PC-3 (cell line): ENCODE data around the gene PLEKHA5. TPM values are rescaled to one million over a fixed set of nuclear protein-coding genes. Genes with fewer than 3 reads are reported as not detected.
"Not testable (repeated sequence)": the region's sequence is repeated elsewhere in the genome, so short reads cannot be mapped to it uniquely, and the experiment has no call there.

Experiments used
- ATAC-seq: fragments of 200-7000 bp; cut with Tn5 transposase; 2 replicates; pipeline ENCODE4 v1.9.1; 2020; ENCODE audit warnings: mild to moderate bottlenecking, moderate library complexity
- BruUV-seq: library from RNA; stranded (reverse); fragments of 400-500 nt; replicated peaks from 2 replicates; lab custom pipeline; 2021; lab: Mats Ljungman, UMichigan
- CTCF ChIA-PET: fragments of 300-600 bp; sonication (Branson Sonifier 250); formaldehyde crosslinking; loops from one replicate; lab custom pipeline; 2022; ENCODE audit warnings: antibody characterized with exemption; lab: Charles Lee
- POLR2A ChIA-PET: fragments of 300-600 bp; sonication (Branson Sonifier 250); formaldehyde crosslinking; loops from one replicate; lab custom pipeline; 2022; ENCODE audit warnings: antibody characterized with exemption; ENCODE audit not compliant: unreplicated experiment; lab: Charles Lee
- DNase-seq: peaks from one replicate; pipeline ENCODE4 v3.0.0-alpha.2; 2015
- H2AFZ ChIP-seq: fragments of 300-600 bp; sonication (generic); 2 replicates; pipeline ENCODE4 v1.6.0; 2016; ENCODE audit warnings: antibody characterized with exemption, low read length
- H3F3A ChIP-seq: fragments of 300-600 bp; sonication (generic); one replicate; pipeline ENCODE4 v1.6.0; 2017; ENCODE audit warnings: antibody characterized with exemption, low read length, control low read depth, mild to moderate bottlenecking; ENCODE audit not compliant: unreplicated experiment
- H3K27ac ChIP-seq: fragments of 300-600 bp; sonication (generic); 2 replicates; pipeline ENCODE4 v1.5.1; 2016; ENCODE audit warnings: mild to moderate bottlenecking, low read length
- H3K27me3 ChIP-seq: fragments of 300-600 bp; sonication (generic); 2 replicates; pipeline ENCODE4 v1.6.1; 2016; ENCODE audit warnings: low read length, mixed read lengths
- H3K36me3 ChIP-seq: fragments of 300-600 bp; sonication (generic); 2 replicates; pipeline ENCODE4 v1.6.1; 2016; ENCODE audit warnings: low read depth, mixed run types, low read length, mixed read lengths
- H3K4me1 ChIP-seq: fragments of 300-600 bp; sonication (generic); 2 replicates; pipeline ENCODE4 v1.5.1; 2016; ENCODE audit warnings: low read length; ENCODE audit not compliant: insufficient read depth
- H3K4me2 ChIP-seq: fragments of 300-600 bp; sonication (generic); 2 replicates; pipeline ENCODE4 v1.6.0; 2016; ENCODE audit warnings: low read length
- H3K4me3 ChIP-seq: fragments of 300-600 bp; sonication (generic); 2 replicates; pipeline ENCODE4 v1.5.1; 2016; ENCODE audit warnings: mild to moderate bottlenecking, low read length, mixed read lengths
- H3K79me2 ChIP-seq: fragments of 300-600 bp; sonication (generic); 2 replicates; pipeline ENCODE4 v1.6.1; 2017; ENCODE audit warnings: low read length, mixed read lengths
- H3K9ac ChIP-seq: fragments of 300-600 bp; sonication (generic); 2 replicates; pipeline ENCODE4 v1.6.0; 2016; ENCODE audit warnings: mild to moderate bottlenecking, low read length
- H3K9me2 ChIP-seq: fragments of 300-600 bp; sonication (generic); replicated peaks from 2 replicates; pipeline ENCODE4 v1.6.1; 2016; ENCODE audit warnings: mixed run types, low read length, mixed read lengths
- H3K9me3 ChIP-seq: fragments of 300-600 bp; sonication (generic); 2 replicates; pipeline ENCODE4 v1.6.1; 2016; ENCODE audit warnings: low read length, mixed read lengths
- H4K20me1 ChIP-seq: fragments of 300-600 bp; sonication (generic); 2 replicates; pipeline ENCODE4 v1.6.1; 2016; ENCODE audit warnings: low read length, mixed read lengths
- EZH2 ChIP-seq: fragments of 300-600 bp; sonication (generic); IDR thresholded peaks from one replicate; pipeline ENCODE4 v1.6.1; 2017; ENCODE audit warnings: antibody characterized with exemption, mild to moderate bottlenecking, low read length; ENCODE audit not compliant: unreplicated experiment
- EZH2phosphoT487 ChIP-seq: fragments of 300-600 bp; sonication (generic); IDR thresholded peaks from 2 replicates; pipeline ENCODE4 v1.6.1; 2018; ENCODE audit warnings: mild to moderate bottlenecking, antibody characterized with exemption, low read length, borderline replicate concordance
- intact Hi-C: fragments of 100-400 bp; cut with micrococcal nuclease; formaldehyde crosslinking; loops from 2 replicates; pipeline ENCODE4 v1.9.0; 2023
- total RNA-seq: library from RNA; depleted of rRNA; stranded (reverse); fragments of >200 nt; gene quantifications from 2 replicates; pipeline ENCODE4 v1.2.3, GENCODE V29; 2014
- TF ChIP-seq, protein P1 (sequence below): fragments of 300-600 bp; sonication (generic); conservative IDR thresholded peaks from 2 replicates; pipeline ENCODE4 v1.5.1; 2017; ENCODE audit warnings: antibody characterized with exemption, low read depth, mild to moderate bottlenecking, low read length

The PLEKHA5 gene
- total RNA-seq, 1 experiment from 2014 or later, result 16.7 TPM

DNA sequence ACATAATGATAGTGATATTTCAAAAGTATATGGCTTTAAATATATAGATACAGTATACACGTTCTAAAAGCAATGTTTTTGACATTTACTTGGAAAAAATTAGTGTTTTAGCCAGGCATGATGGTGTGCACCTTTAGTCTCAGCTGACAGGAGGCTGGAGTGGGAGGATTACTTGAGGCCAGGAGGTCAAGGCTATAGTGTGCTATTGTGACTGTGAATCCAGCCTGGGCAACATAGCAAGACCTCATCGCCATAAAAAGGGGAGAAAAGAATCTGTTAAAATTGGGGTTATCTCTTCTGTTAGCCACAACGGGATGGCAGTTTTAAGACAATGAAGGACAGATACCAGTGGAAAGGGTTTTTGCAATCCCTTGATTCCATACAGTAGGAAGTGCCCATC is 95.2 kb downstream of the PLEKHA5 start:
- ChIA-PET POLR2A (no interaction called here), CTCF (no interaction called here)
- no peak overlapping the region for H3K4me2 ChIP-seq
- ATAC-seq (no peak), DNase-seq (no peak)
- H2AFZ ChIP-seq, result no peak overlapping the region
- H3K36me3 ChIP-seq, result no peaks in the 10 kb centered on the region
- no peaks in the 10 kb centered on the region for H3K79me2 ChIP-seq
- peaks cover 6% of the 10 kb centered on the region for H3F3A ChIP-seq
- H3K9me3 ChIP-seq, result no peaks in the 10 kb centered on the region
- no TSS peak for BruUV-seq
- intact Hi-C loops, result no loop called here
- TF ChIP-seq, protein P1, sequence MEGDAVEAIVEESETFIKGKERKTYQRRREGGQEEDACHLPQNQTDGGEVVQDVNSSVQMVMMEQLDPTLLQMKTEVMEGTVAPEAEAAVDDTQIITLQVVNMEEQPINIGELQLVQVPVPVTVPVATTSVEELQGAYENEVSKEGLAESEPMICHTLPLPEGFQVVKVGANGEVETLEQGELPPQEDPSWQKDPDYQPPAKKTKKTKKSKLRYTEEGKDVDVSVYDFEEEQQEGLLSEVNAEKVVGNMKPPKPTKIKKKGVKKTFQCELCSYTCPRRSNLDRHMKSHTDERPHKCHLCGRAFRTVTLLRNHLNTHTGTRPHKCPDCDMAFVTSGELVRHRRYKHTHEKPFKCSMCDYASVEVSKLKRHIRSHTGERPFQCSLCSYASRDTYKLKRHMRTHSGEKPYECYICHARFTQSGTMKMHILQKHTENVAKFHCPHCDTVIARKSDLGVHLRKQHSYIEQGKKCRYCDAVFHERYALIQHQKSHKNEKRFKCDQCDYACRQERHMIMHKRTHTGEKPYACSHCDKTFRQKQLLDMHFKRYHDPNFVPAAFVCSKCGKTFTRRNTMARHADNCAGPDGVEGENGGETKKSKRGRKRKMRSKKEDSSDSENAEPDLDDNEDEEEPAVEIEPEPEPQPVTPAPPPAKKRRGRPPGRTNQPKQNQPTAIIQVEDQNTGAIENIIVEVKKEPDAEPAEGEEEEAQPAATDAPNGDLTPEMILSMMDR, result no peak
- no peaks in the 10 kb centered on the region for H3K27me3 ChIP-seq
- no peak overlapping the region for H3K9ac ChIP-seq
- H3K4me1 ChIP-seq, result peaks cover 26% of the 10 kb centered on the region
- H3K4me3 ChIP-seq, result no peak overlapping the region
- no peak overlapping the region for H3K27ac ChIP-seq
- no peaks in the 10 kb centered on the region for H4K20me1 ChIP-seq
- no peaks in the 10 kb centered on the region for H3K9me2 ChIP-seq

DNA sequence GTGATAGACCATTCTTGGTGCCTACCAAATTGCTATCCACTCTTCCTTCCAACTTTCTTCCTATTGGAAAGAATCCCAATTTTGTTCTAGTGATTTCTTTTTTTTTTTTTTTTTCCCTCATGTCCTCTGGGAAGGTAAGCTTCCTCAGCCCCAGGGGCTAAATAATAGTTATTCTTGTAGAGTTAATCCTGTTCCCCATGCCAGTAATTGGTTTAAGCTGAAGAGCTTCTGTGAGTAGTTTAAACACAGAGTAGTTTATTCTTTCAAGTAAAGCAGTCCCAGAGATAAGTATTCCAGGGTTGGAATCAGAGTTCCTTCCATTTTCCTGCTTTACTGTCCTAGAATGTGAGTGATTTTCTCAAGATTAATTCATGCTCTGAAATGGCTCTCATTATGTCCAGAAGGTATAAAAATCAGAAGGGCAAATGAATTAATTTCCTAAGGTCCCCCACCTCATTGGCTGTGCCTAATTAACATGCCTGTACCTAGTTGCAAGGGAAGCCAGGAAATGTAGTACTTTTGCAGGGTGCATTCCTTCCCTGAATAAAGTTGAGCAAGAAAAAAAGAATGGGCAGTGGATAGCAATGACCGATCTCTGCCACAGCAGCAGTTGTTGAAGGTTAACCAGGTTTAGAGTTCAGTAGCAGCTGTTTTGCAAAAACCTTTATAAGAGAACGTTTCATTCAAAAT is 97.8 kb downstream of the PLEKHA5 start:
- no peaks in the 10 kb centered on the region for H3K79me2 ChIP-seq
- ChIA-PET POLR2A (no interaction called here), CTCF (no interaction called here)
- H3K4me1 ChIP-seq, result peaks cover 7% of the 10 kb centered on the region; the same call in 1 of the 2 replicates
- BruUV-seq, result no TSS peak
- no peak overlapping the region for H3K27ac ChIP-seq
- TF ChIP-seq EZH2 (no peak), EZH2phosphoT487 (no peak)
- TF ChIP-seq, protein P1, result no peak
- H3K9me3 ChIP-seq, result no peaks in the 10 kb centered on the region
- H3K9ac ChIP-seq, result no peak overlapping the region
- no peak overlapping the region for H2AFZ ChIP-seq
- no peak for ATAC-seq
- intact Hi-C loops, result no loop called here
- H3K27me3 ChIP-seq, result no peaks in the 10 kb centered on the region
- no peak overlapping the region for H3K4me3 ChIP-seq
- no peaks in the 10 kb centered on the region for H3K9me2 ChIP-seq
- no peak for DNase-seq
- no peaks in the 10 kb centered on the region for H3K36me3 ChIP-seq
- H4K20me1 ChIP-seq, result no peaks in the 10 kb centered on the region
- no peak overlapping the region for H3K4me2 ChIP-seq
- H3F3A ChIP-seq, result no peaks in the 10 kb centered on the region

DNA sequence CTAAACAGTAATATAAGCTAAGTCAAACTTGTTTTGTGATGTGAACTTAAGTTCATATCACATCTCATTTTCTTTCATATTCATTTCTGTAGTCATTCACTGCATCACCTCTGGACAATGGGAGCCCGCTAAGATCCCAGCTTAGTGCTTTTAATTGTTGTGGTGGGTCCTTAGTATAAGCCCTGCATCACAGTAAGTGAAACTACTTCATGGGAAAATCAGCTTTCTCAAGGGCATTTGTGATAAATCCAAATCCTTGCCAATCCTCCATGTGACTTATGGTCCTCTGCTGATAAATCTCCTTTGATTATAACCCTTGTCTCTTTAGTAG is 98.3 kb downstream of the PLEKHA5 start:
- Histone ChIP-seq H3K9me3 (no peaks in the 10 kb centered on the region), H3K27ac (no peak overlapping the region), H3K9me2 (no peaks in the 10 kb centered on the region), H3F3A (no peaks in the 10 kb centered on the region), H3K79me2 (no peaks in the 10 kb centered on the region), H3K4me1 (0 out of 2 replicates have a peak, but pooled peaks cover 2% of the 10 kb centered on the region), H3K9ac (no peak overlapping the region), H3K4me3 (no peak overlapping the region), H3K36me3 (no peaks in the 10 kb centered on the region), H3K4me2 (no peak overlapping the region), H2AFZ (no peak overlapping the region), H4K20me1 (no peaks in the 10 kb centered on the region), H3K27me3 (no peaks in the 10 kb centered on the region)
- CTCF ChIA-PET, result no interaction called here
- DNase-seq (no peak), ATAC-seq (no peak)
- intact Hi-C loops, result no loop called here
- no peak for TF ChIP-seq EZH2phosphoT487
- TF ChIP-seq, protein P1, result no peak
- no peak for TF ChIP-seq EZH2
- no TSS peak for BruUV-seq
- POLR2A ChIA-PET, result no interaction called here

DNA sequence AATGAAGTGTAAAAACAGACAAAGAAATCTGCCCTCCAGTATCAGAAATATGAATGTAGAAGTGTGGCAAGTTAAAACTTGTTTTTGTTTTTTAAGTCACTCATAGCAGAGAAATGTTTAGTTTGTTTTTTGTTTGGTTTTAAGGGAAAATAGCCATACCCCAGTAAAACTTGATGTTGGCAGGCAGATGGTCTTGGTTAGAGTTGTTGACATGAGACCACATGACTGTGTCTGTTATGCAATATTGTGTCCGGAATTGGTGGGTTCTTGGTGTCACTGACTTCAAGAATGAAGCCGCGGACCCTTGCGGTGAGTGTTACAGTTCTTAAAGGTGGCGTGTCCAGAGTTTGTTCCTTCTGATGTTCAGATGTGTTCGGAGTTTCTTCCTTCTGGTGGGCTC is 99.5 kb downstream of the PLEKHA5 start:
- H3K9me2 ChIP-seq, H3K4me3 ChIP-seq, H3K36me3 ChIP-seq, H3K4me2 ChIP-seq, H4K20me1 ChIP-seq, H3K79me2 ChIP-seq, H3K9me3 ChIP-seq, intact Hi-C loops, H3K27me3 ChIP-seq, ATAC-seq, H3K4me1 ChIP-seq, POLR2A ChIA-PET, H2AFZ ChIP-seq, H3K9ac ChIP-seq, BruUV-seq, H3F3A ChIP-seq, CTCF ChIA-PET, H3K27ac ChIP-seq, DNase-seq: not testable (repeated sequence)
